K562 (cell line): ENCODE data around the gene DCAF10. TPM values are rescaled to one million over a fixed set of nuclear protein-coding genes. Genes with fewer than 3 reads are reported as not detected.
A peak's percentile ranks its signal among the peaks of the same experiment; 100 is the strongest.

ENCODE experiments used
- BRD9 ChIP-seq: fragments of 450-650 bp; IDR thresholded peaks from 2 replicates; pipeline ENCODE4 v1.6.1; 2018; ENCODE audit warnings: low read depth; ENCODE audit not compliant: partially characterized antibody
- CTCFL ChIP-seq: IDR thresholded peaks from 2 replicates; pipeline ENCODE4 v1.6.1; 2011; ENCODE audit warnings: borderline replicate concordance, low read depth, mild to moderate bottlenecking, moderate library complexity, low read length; ENCODE audit not compliant: insufficient read depth, poor library complexity, severe bottlenecking
- E2F6 ChIP-seq, 2 experiments: IDR thresholded peaks; 2 replicates each; pipeline ENCODE4 v1.6.1; 2011; ENCODE audit warnings: borderline replicate concordance in 1 of 2, control low read depth in 1 of 2, low read depth in 1 of 2, low read length in 1 of 2, mild to moderate bottlenecking in 1 of 2, mixed read lengths in 1 of 2, moderate library complexity in 1 of 2; ENCODE audit not compliant: insufficient read depth in 1 of 2, insufficient read length in 1 of 2, poor library complexity in 1 of 2, severe bottlenecking in 1 of 2; ENCODE audit errors: extremely low read depth in 1 of 2
- FOXA1 ChIP-seq: fragments of 450-650 bp; IDR thresholded peaks from 2 replicates; pipeline ENCODE4 v1.6.1; 2016; ENCODE audit warnings: mild to moderate bottlenecking, borderline replicate concordance
- FUS ChIP-seq: fragments of 200-400 bp; formaldehyde crosslinking; optimal IDR thresholded peaks from 2 replicates; pipeline ENCODE3; 2017; ENCODE audit warnings: low read depth, low read length
- HLTF ChIP-seq: fragments of 450-650 bp; IDR thresholded peaks from 2 replicates; pipeline ENCODE4 v1.6.1; 2016
- ILF3 ChIP-seq: fragments of 450-650 bp; IDR thresholded peaks from 2 replicates; pipeline ENCODE4 v1.6.1; 2018; ENCODE audit warnings: antibody characterized with exemption, mild to moderate bottlenecking, moderate library complexity, borderline replicate concordance
- JUNB ChIP-seq: fragments of 450-650 bp; formaldehyde crosslinking; conservative IDR thresholded peaks from 2 replicates; pipeline ENCODE4 v1.4.0; 2020; ENCODE audit warnings: mild to moderate bottlenecking
- LCOR ChIP-seq: sonication (generic); formaldehyde crosslinking; IDR thresholded peaks from 2 replicates; pipeline ENCODE4 v1.8.0; 2022; ENCODE audit warnings: mild to moderate bottlenecking, missing genetic modification reagents
- MAFF ChIP-seq: IDR thresholded peaks from 2 replicates; pipeline ENCODE4 v1.6.1; 2012; ENCODE audit warnings: low read length, improper control_type of control experiment
- MAZ ChIP-seq, 2 experiments: fragments of 450-650 bp in 1 of 2; sonication (generic) in 1 of 2; formaldehyde crosslinking; IDR thresholded peaks in 1 of 2; conservative IDR thresholded peaks in 1 of 2; 2 replicates each; pipeline versions ENCODE4 v1.4.0 to v1.5.0; 2020; ENCODE audit warnings: mild to moderate bottlenecking in 1 of 2, missing genetic modification reagents in 1 of 2
- NFE2L1 ChIP-seq: fragments of 450-650 bp; IDR thresholded peaks from 2 replicates; pipeline ENCODE4 v1.6.1; 2016; ENCODE audit warnings: missing genetic modification characterization, low read depth, mild to moderate bottlenecking, missing compliant biosample characterization, moderate library complexity, borderline replicate concordance
- PHB2 ChIP-seq: fragments of 450-650 bp; IDR thresholded peaks from 2 replicates; pipeline ENCODE4 v1.6.1; 2017; ENCODE audit warnings: low read depth
- POLR2B ChIP-seq: fragments of 450-650 bp; IDR thresholded peaks from 2 replicates; pipeline ENCODE4 v1.6.1; 2018; ENCODE audit warnings: low read depth; ENCODE audit not compliant: partially characterized antibody
- RBM15 ChIP-seq: fragments of 200-400 bp; formaldehyde crosslinking; IDR thresholded peaks from 2 replicates; pipeline ENCODE4 v1.6.1; 2018; ENCODE audit warnings: mild to moderate bottlenecking, low read length, moderate library complexity; ENCODE audit not compliant: insufficient read depth
- SOX6 ChIP-seq: fragments of 450-650 bp; IDR thresholded peaks from 2 replicates; pipeline ENCODE4 v1.6.1; 2014; ENCODE audit warnings: mild to moderate bottlenecking
- ZBTB8A ChIP-seq: fragments of 450-650 bp; IDR thresholded peaks from 2 replicates; pipeline ENCODE4 v1.6.1; 2018; ENCODE audit warnings: mild to moderate bottlenecking, moderate library complexity; ENCODE audit not compliant: partially characterized antibody
- ZNF165 ChIP-seq: fragments of 250-450 bp; sonication (Bioruptor Pico); IDR thresholded peaks from 2 replicates; pipeline ENCODE4 v1.4.0; 2020; ENCODE audit warnings: borderline replicate concordance
- ZNF23 ChIP-seq: fragments of 250-450 bp; sonication (Bioruptor Pico); IDR thresholded peaks from 2 replicates; pipeline ENCODE4 v1.4.0; 2020; ENCODE audit warnings: mild to moderate bottlenecking
- ZNF41 ChIP-seq: fragments of 250-450 bp; sonication (Bioruptor Pico); conservative IDR thresholded peaks from 2 replicates; pipeline ENCODE4 v1.4.0; 2020; ENCODE audit warnings: mild to moderate bottlenecking
- ZNF644 ChIP-seq: fragments of 200-800 bp; sonication (Bioruptor generic); IDR thresholded peaks from 2 replicates; pipeline ENCODE4 v1.6.1; 2016; ENCODE audit warnings: low read depth, missing genetic modification characterization, missing compliant biosample characterization
- polyA plus RNA-seq, 8 experiments: library from polyadenylated mRNA; depleted of rRNA in 4 of 8; stranded (reverse) in 5 of 8; unstranded in 3 of 8; fragments of >200 nt; fragmentation: Nextera tagmentation in 2 of 8; fragmentation: Illumina TruSeq in 1 of 8; extraction: Ambion mirVana in 2 of 8; extraction: Trizol in 1 of 8; gene quantifications; 2 replicates each; pipeline versions ENCODE4 v1.2.1 to v1.2.3, GENCODE V29; 2011 to 2014; ENCODE audit warnings: inconsistent platforms in 1 of 8, missing spikeins in 1 of 8
- total RNA-seq, 7 experiments: library from RNA; depleted of rRNA in 6 of 7; stranded (reverse); fragments of >200 nt in 6 of 7; fragmentation: Illumina TruSeq in 2 of 7; extraction: Trizol in 2 of 7; gene quantifications; 2 replicates each; pipeline versions ENCODE4 v1.2.1 to v1.2.3, GENCODE V29; 2011 to 2021; ENCODE audit warnings: low replicate concordance in 1 of 7
- TF ChIP-seq, protein P1 (sequence below): IDR thresholded peaks from 2 replicates; pipeline ENCODE4 v1.6.1; 2016; ENCODE audit warnings: missing genetic modification characterization, missing compliant biosample characterization
- TF ChIP-seq, protein P2 (sequence below): sonication (generic); formaldehyde crosslinking; IDR thresholded peaks from 2 replicates; pipeline ENCODE4 v1.8.0; 2023; ENCODE audit warnings: mild to moderate bottlenecking, missing genetic modification reagents

Gene DCAF10
- total and polyA plus RNA-seq, 9 of the 15 experiments (the other 6 are each of a cell fraction or from before 2014, with no cell fraction given) = 6.8 to 40.1 (median 16.9) TPM

DNA sequence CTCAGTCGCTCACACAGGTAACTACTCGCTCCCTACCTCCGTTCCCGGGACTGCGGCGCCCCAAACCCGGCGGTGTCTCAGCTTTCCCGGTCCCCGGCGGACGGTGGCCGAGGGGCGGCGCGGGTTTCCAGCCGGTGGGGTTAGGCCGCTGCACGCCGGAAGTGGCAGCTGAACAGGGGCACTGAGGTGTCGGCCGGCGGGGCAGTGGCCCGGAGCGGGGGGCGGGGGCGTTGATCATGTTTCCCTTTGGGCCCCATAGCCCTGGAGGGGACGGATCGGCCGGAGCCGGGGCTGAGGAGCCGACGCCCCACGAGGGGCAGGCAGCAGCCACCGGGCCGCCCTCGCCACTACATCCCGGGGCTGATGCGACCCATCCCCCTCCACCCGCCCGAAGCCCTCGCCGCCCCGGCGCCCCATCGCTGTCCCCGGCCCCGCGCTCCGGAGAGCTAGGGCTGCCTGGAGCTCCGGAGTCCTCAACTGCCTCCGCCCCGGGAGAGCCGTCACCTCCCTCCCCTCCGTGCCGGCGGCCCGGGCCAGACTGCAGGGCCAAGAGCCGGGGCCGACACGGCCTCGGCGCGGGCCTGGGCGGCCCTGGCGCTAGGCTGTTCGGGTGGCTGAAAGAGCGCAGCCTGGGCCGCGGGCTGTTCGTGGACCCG lies at the start of gene DCAF10 (continued):
- TF ChIP-seq E2F6 (IDR thresholded peaks at IDR 0.05; ENCODE audit: borderline replicate concordance in 1 of 2, extremely low read depth in 1 of 2, insufficient read depth in 1 of 2, insufficient read length in 1 of 2, low read depth in 1 of 2, low read length in 1 of 2, poor library complexity in 1 of 2, severe bottlenecking in 1 of 2) = peak; percentile 56 to 85
- no peak for TF ChIP-seq JUNB
- TF ChIP-seq ZNF165 (CRISPR knock-in tag) = no peak
- no peak for TF ChIP-seq CTCFL
- peak; percentile 49; the same call in 1 of the 2 replicates for TF ChIP-seq ILF3
- no peak for TF ChIP-seq ZNF41 (CRISPR knock-in tag)
- TF ChIP-seq MAFF = no peak
- TF ChIP-seq FUS = peak; percentile 80
- peak; percentile 62 for TF ChIP-seq POLR2B
- no peak for TF ChIP-seq FOXA1
- TF ChIP-seq, protein P1, sequence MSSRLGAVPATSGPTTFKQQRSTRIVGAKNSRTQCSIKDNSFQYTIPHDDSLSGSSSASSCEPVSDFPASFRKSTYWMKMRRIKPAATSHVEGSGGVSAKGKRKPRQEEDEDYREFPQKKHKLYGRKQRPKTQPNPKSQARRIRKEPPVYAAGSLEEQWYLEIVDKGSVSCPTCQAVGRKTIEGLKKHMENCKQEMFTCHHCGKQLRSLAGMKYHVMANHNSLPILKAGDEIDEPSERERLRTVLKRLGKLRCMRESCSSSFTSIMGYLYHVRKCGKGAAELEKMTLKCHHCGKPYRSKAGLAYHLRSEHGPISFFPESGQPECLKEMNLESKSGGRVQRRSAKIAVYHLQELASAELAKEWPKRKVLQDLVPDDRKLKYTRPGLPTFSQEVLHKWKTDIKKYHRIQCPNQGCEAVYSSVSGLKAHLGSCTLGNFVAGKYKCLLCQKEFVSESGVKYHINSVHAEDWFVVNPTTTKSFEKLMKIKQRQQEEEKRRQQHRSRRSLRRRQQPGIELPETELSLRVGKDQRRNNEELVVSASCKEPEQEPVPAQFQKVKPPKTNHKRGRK (tag) = no peak
- no peak for TF ChIP-seq ZBTB8A
- TF ChIP-seq BRD9 = no peak
- TF ChIP-seq ZNF23 (CRISPR knock-in tag) = no peak
- TF ChIP-seq HLTF = peak; percentile 37; the same call in 1 of the 2 replicates
- TF ChIP-seq NFE2L1 (tag) = no peak
- TF ChIP-seq SOX6 = peak; percentile 63; the same call in 1 of the 2 replicates
- TF ChIP-seq RBM15 = no peak
- TF ChIP-seq LCOR (CRISPR knock-in tag) = peak; percentile 98
- peak; percentile 95 to 99 for TF ChIP-seq MAZ (CRISPR knock-in tag; conservative IDR thresholded peaks at IDR 0.05 in 1 of 2, IDR thresholded peaks at IDR 0.05 in 1 of 2)
- TF ChIP-seq, protein P2, sequence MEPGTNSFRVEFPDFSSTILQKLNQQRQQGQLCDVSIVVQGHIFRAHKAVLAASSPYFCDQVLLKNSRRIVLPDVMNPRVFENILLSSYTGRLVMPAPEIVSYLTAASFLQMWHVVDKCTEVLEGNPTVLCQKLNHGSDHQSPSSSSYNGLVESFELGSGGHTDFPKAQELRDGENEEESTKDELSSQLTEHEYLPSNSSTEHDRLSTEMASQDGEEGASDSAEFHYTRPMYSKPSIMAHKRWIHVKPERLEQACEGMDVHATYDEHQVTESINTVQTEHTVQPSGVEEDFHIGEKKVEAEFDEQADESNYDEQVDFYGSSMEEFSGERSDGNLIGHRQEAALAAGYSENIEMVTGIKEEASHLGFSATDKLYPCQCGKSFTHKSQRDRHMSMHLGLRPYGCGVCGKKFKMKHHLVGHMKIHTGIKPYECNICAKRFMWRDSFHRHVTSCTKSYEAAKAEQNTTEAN (CRISPR knock-in tag) = no peak
- TF ChIP-seq PHB2 = no peak
- TF ChIP-seq ZNF644 (tag) = no peak
